GM21825 (cell line): ENCODE results near the gene HADHA.

Experiments
- ATAC-seq: cut with Tn5 transposase; IDR thresholded peaks from one replicate; pipeline ENCODE4 v1.9.1; 2021; ENCODE audit warnings: mild to moderate bottlenecking, moderate library complexity; ENCODE audit not compliant: unreplicated experiment

Gene HADHA

DNA sequence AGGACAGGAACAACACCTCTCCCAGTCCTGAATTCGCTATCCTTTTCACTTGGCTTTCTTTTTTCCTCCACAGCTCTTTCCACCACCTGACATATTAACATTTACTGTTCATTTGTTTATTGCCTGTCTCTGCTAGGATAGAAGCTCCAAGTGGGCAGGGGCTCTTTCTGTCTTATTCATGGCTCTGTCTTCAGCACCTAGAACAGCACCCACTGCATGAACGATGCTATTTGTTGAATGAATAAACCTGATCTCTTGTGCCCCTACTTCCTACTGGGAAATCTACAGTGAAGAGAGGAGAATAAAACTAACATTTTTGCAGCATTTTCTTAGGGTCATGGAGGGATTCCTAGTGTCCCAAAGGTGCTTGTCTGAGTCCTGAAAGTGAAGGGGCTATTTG, 95.9 kb downstream of the HADHA start:
- ATAC-seq: no peak

DNA sequence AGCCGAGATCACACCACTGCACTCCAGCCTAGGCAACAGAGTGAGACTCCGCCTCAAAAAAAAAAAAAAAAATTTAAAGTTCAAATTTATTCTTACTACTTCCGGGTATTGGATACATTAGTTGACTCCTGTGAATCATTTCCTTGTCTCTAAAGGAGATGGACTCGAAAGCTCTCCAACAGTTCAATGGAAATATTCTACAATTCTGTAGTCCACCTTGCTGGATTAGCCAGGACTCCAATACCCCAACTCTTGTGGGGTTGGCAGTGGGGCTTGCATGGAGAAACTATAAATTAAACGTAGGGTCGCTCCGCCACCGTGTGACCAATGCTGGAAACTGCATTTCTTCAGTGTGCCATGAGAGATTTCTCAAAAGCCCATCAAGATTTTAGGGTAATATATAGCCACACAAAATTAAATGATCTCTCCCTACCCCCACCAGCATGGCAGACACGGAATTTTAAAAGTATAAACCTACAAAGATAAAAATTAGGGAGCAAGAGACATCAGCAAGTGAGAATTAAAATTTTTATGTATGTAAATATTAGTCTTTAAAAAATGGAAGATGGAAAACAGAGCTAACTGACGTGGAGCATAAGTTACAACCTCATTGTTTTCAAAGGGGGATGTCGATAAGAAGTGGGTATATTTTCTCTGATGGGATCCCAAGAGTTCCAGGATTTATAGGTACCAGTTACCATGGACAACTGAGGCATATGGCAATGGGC, 99.3 kb downstream of the HADHA start:
- ATAC-seq: no peak

DNA sequence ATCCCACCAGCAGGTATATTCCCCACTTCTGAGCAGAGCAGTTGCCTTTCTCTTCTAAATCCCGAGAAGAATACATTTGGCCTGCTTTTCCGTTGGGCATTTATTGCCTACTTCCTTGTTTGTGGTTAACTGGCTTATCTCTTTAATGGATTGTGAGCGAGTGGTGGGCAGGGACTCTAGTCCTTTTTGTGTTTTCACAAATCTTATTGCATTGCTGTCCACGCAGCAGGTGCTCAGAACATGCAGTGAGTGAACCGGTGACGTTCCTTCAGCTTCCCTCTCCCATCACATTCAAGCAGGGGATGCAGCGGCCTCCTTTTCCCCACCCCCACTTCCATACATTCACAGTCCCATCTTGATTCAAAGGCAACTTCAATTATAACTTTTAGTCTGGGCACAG, 100.4 kb downstream of the HADHA start:
- ATAC-seq: no peak

GRCh38 chr2:26141145-26141769, 103.2 kb downstream of the HADHA start:
- no peak for ATAC-seq
